ENCODE data around the gene SPSB4.

- TF ChIP-seq EP300 (IDR thresholded peaks at IDR 0.05; ENCODE audit: low read depth) (no peak), CTCF (IDR thresholded peaks at IDR 0.05) (no peak)
Measured at GRCh38 chr3:141129541-141130011, 78.4 kb downstream of the SPSB4 start.

All from transverse colon (tissue), 3 donors.